Panc1 (cell line): ENCODE results near the gene TPCN1. TPM values are rescaled to one million over a fixed set of nuclear protein-coding genes. Genes with fewer than 3 reads are reported as not detected.

ENCODE experiments used
- ATAC-seq: fragments of 200-7000 bp; cut with Tn5 transposase; 2 replicates; pipeline ENCODE4 v1.9.1; 2020; ENCODE audit warnings: mild to moderate bottlenecking, moderate library complexity
- BruUV-seq: library from RNA; stranded (reverse); fragments of 400-500 nt; replicated peaks from 2 replicates; lab custom pipeline; 2021; lab: Mats Ljungman, UMichigan
- CTCF ChIA-PET: fragments of 300-600 bp; sonication (Branson Sonifier 250); formaldehyde crosslinking; loops from one replicate; lab custom pipeline; 2022; ENCODE audit warnings: antibody characterized with exemption; lab: Charles Lee
- POLR2A ChIA-PET: fragments of 300-600 bp; sonication (Branson Sonifier 250); formaldehyde crosslinking; loops from one replicate; lab custom pipeline; 2022; ENCODE audit warnings: antibody characterized with exemption; lab: Charles Lee
- DNase-seq: peaks from one replicate; pipeline ENCODE4 v3.0.0-alpha.2; 2010; ENCODE audit warnings: low read depth, low spot score
- H3K27ac ChIP-seq: 2 replicates; pipeline ENCODE4 v1.5.1; 2011; ENCODE audit warnings: mild to moderate bottlenecking, low read length, inconsistent platforms
- H3K27me3 ChIP-seq: fragments of 200-500 bp; sonication (Bioruptor generic); 2 replicates; pipeline ENCODE4 v1.6.0; 2014; ENCODE audit warnings: low read length, inconsistent platforms; ENCODE audit not compliant: control insufficient read depth, insufficient read depth
- H3K36me3 ChIP-seq: fragments of 200-500 bp; sonication (Bioruptor generic); 2 replicates; pipeline ENCODE4 v1.5.1; 2014; ENCODE audit warnings: inconsistent platforms, mild to moderate bottlenecking, low read length, moderate library complexity; ENCODE audit not compliant: control insufficient read depth, insufficient read depth
- H3K4me1 ChIP-seq: 2 replicates; pipeline ENCODE4 v1.5.1; 2011; ENCODE audit warnings: inconsistent platforms, mild to moderate bottlenecking, low read length, moderate library complexity; ENCODE audit not compliant: control insufficient read depth, insufficient read depth
- H3K4me3 ChIP-seq, 2 experiments: 2 replicates each; pipeline ENCODE4 v1.5.1; 2011 to 2012; ENCODE audit warnings: low read depth in 2 of 2, low read length in 2 of 2, mild to moderate bottlenecking in 2 of 2, inconsistent platforms in 1 of 2, moderate library complexity in 1 of 2
- H3K9me3 ChIP-seq: fragments of 200-500 bp; sonication (Bioruptor generic); 2 replicates; pipeline ENCODE4 v1.5.1; 2014; ENCODE audit warnings: low read depth, mild to moderate bottlenecking, inconsistent platforms, low read length, moderate library complexity; ENCODE audit not compliant: control insufficient read depth, insufficient read depth
- CTCF ChIP-seq: fragments of 450-650 bp; IDR thresholded peaks from 2 replicates; pipeline ENCODE4 v1.5.1; 2017; ENCODE audit warnings: mild to moderate bottlenecking
- POLR2AphosphoS5 ChIP-seq: IDR thresholded peaks from 2 replicates; pipeline ENCODE4 v1.6.1; 2012; ENCODE audit warnings: mild to moderate bottlenecking, low read depth, low read length, moderate library complexity
- SIN3A ChIP-seq: IDR thresholded peaks from 2 replicates; pipeline ENCODE4 v1.6.1; 2012; ENCODE audit warnings: low read depth, mild to moderate bottlenecking, low read length, moderate library complexity, borderline replicate concordance; ENCODE audit not compliant: insufficient read depth
- TCF7L2 ChIP-seq: IDR thresholded peaks from 2 replicates; pipeline ENCODE4 v1.6.1; 2011; ENCODE audit warnings: mild to moderate bottlenecking, low read depth, low read length, inconsistent platforms
- in situ Hi-C: cut with HindIII; loops from 2 replicates; pipeline ENCODE4 v1.10.0; 2016; ENCODE audit warnings: low sequenced_read_pairs, low pct_unique_long_range_greater_than_20kb
- intact Hi-C: fragments of 100-400 bp; cut with micrococcal nuclease; formaldehyde crosslinking; loops from one replicate; pipeline ENCODE4 v1.10.0; 2022; ENCODE audit not compliant: unreplicated experiment
- total RNA-seq: library from RNA; stranded (reverse); gene quantifications from one replicate; pipeline ENCODE4 v1.2.1, GENCODE V29; 2021; ENCODE audit not compliant: unreplicated experiment
- TF ChIP-seq, protein P1 (sequence below), 2 experiments: IDR thresholded peaks; 2 replicates each; pipeline ENCODE4 v1.6.1; 2011 to 2012; ENCODE audit warnings: low read depth in 2 of 2, control low read depth in 1 of 2, low read length in 1 of 2, mild to moderate bottlenecking in 1 of 2, moderate library complexity in 1 of 2; ENCODE audit not compliant: insufficient read depth in 1 of 2

The TPCN1 gene
- total RNA-seq, 1 experiment from 2014 or later = 75.2 TPM

DNA sequence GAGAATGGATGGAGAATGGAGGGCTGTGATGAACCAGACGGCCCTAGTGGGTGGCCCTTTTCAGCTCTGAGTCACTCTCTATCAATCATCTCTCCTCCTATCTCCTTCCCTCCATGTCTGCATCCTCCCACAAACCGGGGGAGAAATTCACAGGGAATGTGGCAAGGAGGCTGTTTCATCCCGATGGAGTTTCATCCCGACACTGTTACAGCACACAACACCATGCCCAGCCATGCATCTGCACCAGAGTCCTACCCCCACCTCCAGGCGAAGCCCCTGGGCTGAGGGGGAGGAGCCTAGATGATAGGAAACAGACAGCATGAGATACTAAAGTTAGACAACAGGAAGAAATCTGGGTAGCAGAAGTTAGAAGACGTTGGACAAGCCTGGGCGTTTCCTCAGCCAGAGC, 92.9 kb downstream of the TPCN1 start:
- in situ Hi-C loops = no loop called here
- DNase-seq = no peak
- POLR2A ChIA-PET = no interaction called here
- Histone ChIP-seq H3K27me3 (no peaks in the 10 kb centered on the region), H3K27ac (no peak overlapping the region), H3K4me1 (no peaks in the 10 kb centered on the region), H3K4me3 (no peak overlapping the region), H3K36me3 (no peaks in the 10 kb centered on the region), H3K9me3 (no peaks in the 10 kb centered on the region)
- ATAC-seq = no peak
- BruUV-seq = no TSS peak
- intact Hi-C loops = no loop called here
- CTCF ChIA-PET = no interaction called here
- TF ChIP-seq POLR2AphosphoS5 (no peak), TCF7L2 (no peak), CTCF (no peak), SIN3A (no peak)
- TF ChIP-seq, protein P1, sequence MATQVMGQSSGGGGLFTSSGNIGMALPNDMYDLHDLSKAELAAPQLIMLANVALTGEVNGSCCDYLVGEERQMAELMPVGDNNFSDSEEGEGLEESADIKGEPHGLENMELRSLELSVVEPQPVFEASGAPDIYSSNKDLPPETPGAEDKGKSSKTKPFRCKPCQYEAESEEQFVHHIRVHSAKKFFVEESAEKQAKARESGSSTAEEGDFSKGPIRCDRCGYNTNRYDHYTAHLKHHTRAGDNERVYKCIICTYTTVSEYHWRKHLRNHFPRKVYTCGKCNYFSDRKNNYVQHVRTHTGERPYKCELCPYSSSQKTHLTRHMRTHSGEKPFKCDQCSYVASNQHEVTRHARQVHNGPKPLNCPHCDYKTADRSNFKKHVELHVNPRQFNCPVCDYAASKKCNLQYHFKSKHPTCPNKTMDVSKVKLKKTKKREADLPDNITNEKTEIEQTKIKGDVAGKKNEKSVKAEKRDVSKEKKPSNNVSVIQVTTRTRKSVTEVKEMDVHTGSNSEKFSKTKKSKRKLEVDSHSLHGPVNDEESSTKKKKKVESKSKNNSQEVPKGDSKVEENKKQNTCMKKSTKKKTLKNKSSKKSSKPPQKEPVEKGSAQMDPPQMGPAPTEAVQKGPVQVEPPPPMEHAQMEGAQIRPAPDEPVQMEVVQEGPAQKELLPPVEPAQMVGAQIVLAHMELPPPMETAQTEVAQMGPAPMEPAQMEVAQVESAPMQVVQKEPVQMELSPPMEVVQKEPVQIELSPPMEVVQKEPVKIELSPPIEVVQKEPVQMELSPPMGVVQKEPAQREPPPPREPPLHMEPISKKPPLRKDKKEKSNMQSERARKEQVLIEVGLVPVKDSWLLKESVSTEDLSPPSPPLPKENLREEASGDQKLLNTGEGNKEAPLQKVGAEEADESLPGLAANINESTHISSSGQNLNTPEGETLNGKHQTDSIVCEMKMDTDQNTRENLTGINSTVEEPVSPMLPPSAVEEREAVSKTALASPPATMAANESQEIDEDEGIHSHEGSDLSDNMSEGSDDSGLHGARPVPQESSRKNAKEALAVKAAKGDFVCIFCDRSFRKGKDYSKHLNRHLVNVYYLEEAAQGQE (IDR thresholded peaks at IDR 0.05; ENCODE audit: insufficient read depth in 1 of 2, low read depth in 2 of 2, low read length in 1 of 2) = no peak

DNA sequence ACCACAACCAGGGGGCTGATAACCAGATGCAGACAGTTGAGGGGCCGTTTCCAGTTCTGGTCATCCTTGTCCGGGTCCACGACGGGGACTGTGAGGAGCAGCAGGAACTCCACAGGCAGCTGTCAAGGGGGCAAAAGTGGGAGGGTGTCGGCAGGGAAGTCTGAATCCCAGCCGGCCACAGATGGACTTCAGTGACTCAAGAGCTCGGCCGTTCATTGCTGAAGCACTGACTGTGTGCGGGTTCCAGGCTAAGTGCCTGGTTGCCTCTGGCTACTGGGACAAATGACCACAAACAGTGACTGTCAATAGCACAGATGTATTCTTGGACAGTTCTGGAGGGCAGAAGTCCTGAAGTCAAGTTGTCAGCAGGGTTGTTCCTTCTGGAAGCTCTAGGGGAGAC, 94.1 kb downstream of the TPCN1 start:
- H3K36me3 ChIP-seq = no peaks in the 10 kb centered on the region
- H3K9me3 ChIP-seq = no peaks in the 10 kb centered on the region
- H3K27ac ChIP-seq = no peak overlapping the region
- ATAC-seq = no peak
- ChIA-PET CTCF (no interaction called here), POLR2A (no interaction called here)
- BruUV-seq = no TSS peak
- in situ Hi-C loops = no loop called here
- TF ChIP-seq POLR2AphosphoS5 = no peak
- no peak for TF ChIP-seq CTCF
- TF ChIP-seq TCF7L2 = no peak
- TF ChIP-seq, protein P1 (IDR thresholded peaks at IDR 0.05; ENCODE audit: insufficient read depth in 1 of 2, low read depth in 2 of 2, low read length in 1 of 2) = no peak
- no peak for TF ChIP-seq SIN3A
- no peak for DNase-seq
- intact Hi-C loops = no loop called here
- no peak overlapping the region for H3K4me3 ChIP-seq
- H3K27me3 ChIP-seq = no peaks in the 10 kb centered on the region
- H3K4me1 ChIP-seq = no peaks in the 10 kb centered on the region
